ENCODE results near the gene PTGES2. TPM values are rescaled to one million over a fixed set of nuclear protein-coding genes. Genes with fewer than 3 reads are reported as not detected.

PTGES2 gene
- polyA plus RNA-seq, 1 of the 3 experiments (the other 2 are of a cell fraction): 141 TPM

GRCh38 chr9:128081056-128081455 is 46.5 kb downstream of the PTGES2 start:
- H2AFZ ChIP-seq (ENCODE audit: low read depth): no peak overlapping the region
- H3K4me2 ChIP-seq: peak overlapping the region; percentile 23; the same call in 1 of the 2 replicates
- H3K9ac ChIP-seq: no peak overlapping the region
- H3K4me3 ChIP-seq (ENCODE audit: low read depth in 2 of 2, low read length in 1 of 2): no peak overlapping the region
- peaks cover 37% of the 10 kb centered on the region for H3F3A ChIP-seq (replicated peaks; ENCODE audit: insufficient read depth)
- peaks cover 95% of the 10 kb centered on the region for H3K79me2 ChIP-seq (ENCODE audit: insufficient read depth)
- peak overlapping the region; percentile 31 to 82; a peak in 3 of 4 replicates for H3K27ac ChIP-seq (ENCODE audit: low read depth in 2 of 2, low read length in 1 of 2)
- no peaks in the 10 kb centered on the region for H3K27me3 ChIP-seq (ENCODE audit: insufficient read depth)
- no peaks in the 10 kb centered on the region for H3K9me3 ChIP-seq
- peaks cover 7 to 33% of the 10 kb centered on the region in 2 experiments; a peak in 2 of 4 replicates for H3K4me1 ChIP-seq (ENCODE audit: control insufficient read depth in 1 of 2, insufficient read depth in 2 of 2, low read depth in 1 of 2, low read length in 1 of 2)
- 0 out of 2 replicates have a peak, but pooled peaks cover 4% of the 10 kb centered on the region for H4K20me1 ChIP-seq (ENCODE audit: insufficient read depth)
- no peaks in the 10 kb centered on the region for H3K36me3 ChIP-seq (replicated peaks in 1 of 2; ENCODE audit: control insufficient read depth in 1 of 2, insufficient read depth in 2 of 2, low read length in 1 of 2)
- no peaks in the 10 kb centered on the region for H3K9me2 ChIP-seq
- WGBS (ENCODE audit: low lambda C conversion rate): 22% methylated on average over 3 of the region's 3 CpGs
- peak; percentile 42; the same call in 1 of the 2 replicates for TF ChIP-seq RXRA (IDR thresholded peaks at IDR 0.05; ENCODE audit: borderline replicate concordance, low read depth)
- TF ChIP-seq TCF12 (IDR thresholded peaks at IDR 0.05): peak; percentile 84
- no peak for TF ChIP-seq YY1 (IDR thresholded peaks at IDR 0.05; ENCODE audit: low read depth)
- DNase-seq: peak; percentile 44
- CTCF ChIA-PET: interaction anchor here (1.8 kb wide), 1 partner anchor 37 kb away, joined by 7 read pairs; no protein-coding TSS in a partner anchor
- POLR2A ChIA-PET: no interaction called here

GRCh38 chr9:128080206-128080605 is 47.3 kb downstream of the PTGES2 start:
- Histone ChIP-seq H3K4me1 (ENCODE audit: control insufficient read depth in 1 of 2, insufficient read depth in 2 of 2, low read depth in 1 of 2, low read length in 1 of 2) (peaks cover 7 to 33% of the 10 kb centered on the region in 2 experiments; a peak in 2 of 4 replicates), H3K36me3 (replicated peaks in 1 of 2; ENCODE audit: control insufficient read depth in 1 of 2, insufficient read depth in 2 of 2, low read length in 1 of 2) (no peaks in the 10 kb centered on the region), H3F3A (replicated peaks; ENCODE audit: insufficient read depth) (peaks cover 37% of the 10 kb centered on the region), H3K27ac (ENCODE audit: low read depth in 2 of 2, low read length in 1 of 2) (peak overlapping the region in 1 of 2 experiments; percentile 82; a peak in 1 of 4 replicates), H3K4me3 (ENCODE audit: low read depth in 2 of 2, low read length in 1 of 2) (no peak overlapping the region), H3K27me3 (ENCODE audit: insufficient read depth) (no peaks in the 10 kb centered on the region), H3K9me2 (no peaks in the 10 kb centered on the region), H3K79me2 (ENCODE audit: insufficient read depth) (peaks cover 95% of the 10 kb centered on the region), H3K9me3 (no peaks in the 10 kb centered on the region), H3K9ac (no peak overlapping the region), H2AFZ (ENCODE audit: low read depth) (no peak overlapping the region), H3K4me2 (no peak overlapping the region), H4K20me1 (ENCODE audit: insufficient read depth) (0 out of 2 replicates have a peak, but pooled peaks cover 4% of the 10 kb centered on the region)
- CTCF ChIA-PET: interaction anchor here (1.1 to 1.8 kb wide), 2 partner anchors 37 to 46 kb away, joined by 3 to 7 read pairs; no protein-coding TSS in a partner anchor
- 96% methylated on average over 5 of the region's 5 CpGs for WGBS (ENCODE audit: low lambda C conversion rate)
- DNase-seq: no peak
- POLR2A ChIA-PET: interaction anchor here (0.7 kb wide), 1 partner anchor 13 kb away, joined by 3 read pairs; no protein-coding TSS in a partner anchor
- TF ChIP-seq TEAD4 (IDR thresholded peaks at IDR 0.05; ENCODE audit: borderline replicate concordance, insufficient read depth) (no peak), MEF2A (IDR thresholded peaks at IDR 0.05; ENCODE audit: borderline replicate concordance, low read depth) (no peak), RAD21 (IDR thresholded peaks at IDR 0.05; ENCODE audit: low read length) (no peak), MAX (IDR thresholded peaks at IDR 0.05; ENCODE audit: low read depth) (no peak), NFIC (IDR thresholded peaks at IDR 0.05; ENCODE audit: borderline replicate concordance) (no peak), RCOR1 (IDR thresholded peaks at IDR 0.05; ENCODE audit: low read length) (no peak), EP300 (IDR thresholded peaks at IDR 0.05; ENCODE audit: borderline replicate concordance in 1 of 2, low read depth in 1 of 2, low read length in 1 of 2) (no peak), CTCF (IDR thresholded peaks at IDR 0.05) (no peak), ELF1 (IDR thresholded peaks at IDR 0.05) (no peak), CHD2 (IDR thresholded peaks at IDR 0.05; ENCODE audit: low read length, partially characterized antibody) (no peak), TAF1 (IDR thresholded peaks at IDR 0.05; ENCODE audit: borderline replicate concordance, low read depth, low read length) (no peak), RXRA (IDR thresholded peaks at IDR 0.05; ENCODE audit: borderline replicate concordance, low read depth) (no peak), SIN3A (IDR thresholded peaks at IDR 0.05; ENCODE audit: borderline replicate concordance, low read depth, low read length) (no peak), FOXJ3 (CRISPR knock-in tag; IDR thresholded peaks at IDR 0.05) (no peak), EZH2phosphoT487 (IDR thresholded peaks at IDR 0.05; ENCODE audit: borderline replicate concordance, low read depth) (no peak), USF2 (IDR thresholded peaks at IDR 0.05; ENCODE audit: borderline replicate concordance, low read depth, low read length) (no peak), POLR2AphosphoS5 (IDR thresholded peaks at IDR 0.05; ENCODE audit: low read depth, low read length) (no peak), PBX3 (IDR thresholded peaks at IDR 0.05) (no peak)
